Natural killer cell (primary cell): Measurements from ENCODE around the gene CSNK1G2. TPM values are rescaled to one million over a fixed set of nuclear protein-coding genes. Genes with fewer than 3 reads are reported as not detected.

Experiments
- ATAC-seq, 3 donors: fragments of 150-1000 bp in 2 of 3; fragments of 200-7000 bp in 1 of 3; cut with Tn5 transposase; 1 replicate in 1 of 3; 2 replicates in 2 of 3; pipeline ENCODE4 v1.10.0; 2021; ENCODE audit warnings: mild to moderate bottlenecking in 2 of 3, moderate library complexity in 2 of 3
- DNase-seq, 2 donors: peaks; one replicate each; pipeline versions ENCODE4 v3.0.0 to v3.0.0-alpha.2; 2013 to 2021; ENCODE audit warnings: mixed read lengths in 1 of 2
- H3K27ac ChIP-seq: one replicate; pipeline ENCODE4 v1.5.1; 2013; ENCODE audit warnings: mild to moderate bottlenecking, low read length
- H3K27me3 ChIP-seq: one replicate; pipeline ENCODE4 v1.6.1; 2013; ENCODE audit warnings: low read length; ENCODE audit not compliant: control insufficient read depth, insufficient read depth
- H3K36me3 ChIP-seq: one replicate; pipeline ENCODE4 v1.6.1; 2013; ENCODE audit warnings: low read length; ENCODE audit not compliant: control insufficient read depth, insufficient read depth
- H3K4me1 ChIP-seq: one replicate; pipeline ENCODE4 v1.6.1; 2013; ENCODE audit warnings: low read length; ENCODE audit not compliant: control insufficient read depth, insufficient read depth
- H3K4me3 ChIP-seq: one replicate; pipeline ENCODE4 v1.5.1; 2013; ENCODE audit warnings: low read length
- H3K9me3 ChIP-seq: one replicate; pipeline ENCODE4 v1.6.1; 2013; ENCODE audit warnings: low read length; ENCODE audit not compliant: control insufficient read depth, insufficient read depth
- H3K27ac Mint-ChIP-seq, 2 donors: one replicate each; pipeline ENCODE4 v1.8.0; 2022; ENCODE audit warnings: mild to moderate bottlenecking in 2 of 2, mixed read lengths in 2 of 2, moderate library complexity in 1 of 2
- H3K27me3 Mint-ChIP-seq, 2 donors: one replicate each; pipeline ENCODE4 v1.8.0; 2022; ENCODE audit warnings: low read depth in 2 of 2, mixed read lengths in 2 of 2
- H3K36me3 Mint-ChIP-seq: one replicate; pipeline ENCODE4 v1.8.0; 2022; ENCODE audit warnings: mixed read lengths
- H3K4me1 Mint-ChIP-seq, 2 donors: one replicate each; pipeline ENCODE4 v1.8.0; 2022; ENCODE audit warnings: mixed read lengths in 2 of 2
- H3K4me3 Mint-ChIP-seq: one replicate; pipeline ENCODE4 v1.8.0; 2022; ENCODE audit warnings: mild to moderate bottlenecking, moderate library complexity, mixed read lengths
- H3K9me3 Mint-ChIP-seq, 2 donors: one replicate each; pipeline ENCODE4 v1.8.0; 2022; ENCODE audit warnings: mixed read lengths in 2 of 2
- CTCF ChIP-seq: fragments of 200-600 bp; IDR thresholded peaks from one replicate; pipeline ENCODE4 v1.8.0; 2022; ENCODE audit warnings: antibody characterized with exemption
- whole genome bisulfite sequencing: methylation state at CpG from one replicate; pipeline ENCODE4 v1.1.7; 2013; ENCODE audit warnings: missing lambda C conversion rate; ENCODE audit not compliant: insufficient coverage; 5-methylcytosine and 5-hydroxymethylcytosine counted together
- intact Hi-C: fragments of 100-400 bp; cut with micrococcal nuclease; formaldehyde crosslinking; loops from one replicate; pipeline ENCODE4 v1.14.2; 2022
- total RNA-seq, 4 donors: library from RNA; stranded (reverse); fragments of 120-200 nt in 1 of 4; gene quantifications; one replicate each; pipeline versions ENCODE4 v1.2.3 to v1.2.4, GENCODE V29; 2013 to 2022

Gene CSNK1G2
- total RNA-seq, 3 donors from 2014 or later (not counting 1 experiment from before 2014, with no cell fraction given) = 138 to 143 (median 139) TPM

- H3K27ac ChIP-seq = no peak overlapping the region
- 96% methylated on average over 34 of the region's 35 CpGs for WGBS
- no peaks in the 10 kb centered on the region for H3K27me3 ChIP-seq
- H3K9me3 Mint-ChIP-seq = no peaks in the 10 kb centered on the region
- H3K36me3 ChIP-seq = peaks cover 47% of the 10 kb centered on the region
- no peaks in the 10 kb centered on the region for H3K4me1 Mint-ChIP-seq
- ATAC-seq (no peak), DNase-seq (no peak)
- no peak overlapping the region for H3K4me3 ChIP-seq
- TF ChIP-seq CTCF = no peak
- peaks cover 3% of the 10 kb centered on the region for H3K4me1 ChIP-seq
- H3K9me3 ChIP-seq = no peaks in the 10 kb centered on the region
- H3K36me3 Mint-ChIP-seq = no peaks in the 10 kb centered on the region
- H3K4me3 Mint-ChIP-seq = no peak overlapping the region
- no peaks in the 10 kb centered on the region for H3K27me3 Mint-ChIP-seq
- intact Hi-C loops = no loop called here
- H3K27ac Mint-ChIP-seq = no peak overlapping the region
These were observed 39.3 kb downstream of the CSNK1G2 start for GRCh38 chr19:1980091-1980808.

- DNase-seq = no peak
- Mint-ChIP-seq H3K4me3 (no peak overlapping the region), H3K9me3 (no peaks in the 10 kb centered on the region), H3K27me3 (no peaks in the 10 kb centered on the region), H3K36me3 (no peaks in the 10 kb centered on the region), H3K4me1 (no peaks in the 10 kb centered on the region), H3K27ac (no peak overlapping the region)
- H3K27ac ChIP-seq = no peak overlapping the region
- no peak for ATAC-seq
- no peaks in the 10 kb centered on the region for H3K27me3 ChIP-seq
- peaks cover 46% of the 10 kb centered on the region for H3K36me3 ChIP-seq
- H3K4me1 ChIP-seq = peaks cover 3% of the 10 kb centered on the region
- no peaks in the 10 kb centered on the region for H3K9me3 ChIP-seq
- WGBS = 96% methylated on average over 31 of the region's 31 CpGs
- no peak overlapping the region for H3K4me3 ChIP-seq
- no peak for TF ChIP-seq CTCF
- intact Hi-C loops = no loop called here
These were observed 39.8 kb downstream of the CSNK1G2 start for GRCh38 chr19:1980809-1981181.

GRCh38 chr19:1981253-1981652 lies 40.3 kb downstream of the CSNK1G2 start:
- Mint-ChIP-seq H3K9me3 (no peaks in the 10 kb centered on the region), H3K36me3 (no peaks in the 10 kb centered on the region), H3K27ac (no peak overlapping the region), H3K4me3 (no peak overlapping the region), H3K27me3 (no peaks in the 10 kb centered on the region), H3K4me1 (no peaks in the 10 kb centered on the region)
- DNase-seq (no peak), ATAC-seq (no peak)
- Histone ChIP-seq H3K4me1 (peaks cover 3% of the 10 kb centered on the region), H3K4me3 (no peak overlapping the region), H3K27ac (no peak overlapping the region), H3K27me3 (no peaks in the 10 kb centered on the region), H3K9me3 (no peaks in the 10 kb centered on the region), H3K36me3 (peaks cover 47% of the 10 kb centered on the region)
- intact Hi-C loops = no loop called here
- 90% methylated on average over 20 of the region's 20 CpGs for WGBS
- TF ChIP-seq CTCF = no peak

GRCh38 chr19:1984357-1984756 lies 43.4 kb downstream of the CSNK1G2 start:
- Mint-ChIP-seq H3K9me3 (no peaks in the 10 kb centered on the region), H3K27me3 (no peaks in the 10 kb centered on the region), H3K4me1 (no peaks in the 10 kb centered on the region), H3K36me3 (no peaks in the 10 kb centered on the region), H3K4me3 (no peak overlapping the region), H3K27ac (no peak overlapping the region)
- H3K27me3 ChIP-seq = no peaks in the 10 kb centered on the region
- H3K4me1 ChIP-seq = no peaks in the 10 kb centered on the region
- no peak for TF ChIP-seq CTCF
- WGBS = 97% methylated on average over 10 of the region's 10 CpGs
- peaks cover 47% of the 10 kb centered on the region for H3K36me3 ChIP-seq
- intact Hi-C loops = no loop called here
- H3K9me3 ChIP-seq = no peaks in the 10 kb centered on the region
- no peak overlapping the region for H3K4me3 ChIP-seq
- no peak for DNase-seq
- no peak overlapping the region for H3K27ac ChIP-seq
- no peak for ATAC-seq
